Peyer's patch (tissue), 4 donors: ENCODE results near the gene ZNF681.

Experiments
- CTCF ChIP-seq, 6 experiments: fragments of 450-650 bp in 4 of 6; fragments of 200-600 bp in 2 of 6; sonication (generic) in 1 of 6; IDR thresholded peaks; one replicate each; pipeline ENCODE4 v1.5.1; 2017 to 2019; ENCODE audit warnings: antibody characterized with exemption in 6 of 6, mild to moderate bottlenecking in 3 of 6, moderate library complexity in 1 of 6
- POLR2A ChIP-seq, 2 donors: fragments of 450-650 bp; IDR thresholded peaks; one replicate each; pipeline ENCODE4 v1.5.1; 2017; ENCODE audit warnings: antibody characterized with exemption in 2 of 2, mild to moderate bottlenecking in 2 of 2, moderate library complexity in 2 of 2

GRCh38 chr19:23716792-23717191, 41.9 kb downstream of the ZNF681 start:
- no peak for TF ChIP-seq CTCF (IDR thresholded peaks at IDR 0.05)
- TF ChIP-seq POLR2A (IDR thresholded peaks at IDR 0.05) = no peak
